Activated CD8-positive, alpha-beta memory T cell treated with anti-CD3 and anti-CD28 coated beads, Interleukin-2, amount 50 U/mL, for 24 hours (primary cell): ENCODE measurements around the gene GPANK1.

Source experiments
- DNase-seq: peaks from one replicate; pipeline ENCODE4 v3.0.0-alpha.2; 2020; ENCODE audit errors: extremely low read depth

The GPANK1 gene

GRCh38 chr6:31617010-31617409, 47.8 kb downstream of the GPANK1 start:
- no peak for DNase-seq

DNA sequence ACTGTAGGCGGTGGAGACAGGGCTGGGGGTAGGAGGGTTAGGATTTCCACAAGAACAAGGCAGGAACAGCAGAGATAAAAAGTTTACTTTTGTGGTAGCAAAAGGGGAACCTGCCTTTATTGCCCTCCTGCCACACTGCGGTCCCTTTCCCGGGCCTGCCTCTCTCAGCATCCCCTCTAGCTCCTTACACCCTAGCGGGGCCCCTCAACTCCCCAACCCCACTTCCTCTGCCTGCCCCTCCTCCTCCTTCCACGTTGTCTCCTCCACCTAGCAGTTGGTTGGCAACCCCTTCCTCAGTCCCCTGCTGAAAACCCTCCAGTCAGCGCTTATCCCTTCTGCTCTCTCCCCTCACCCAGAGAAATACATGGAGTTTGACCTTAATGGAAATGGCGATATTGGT, 49.0 kb downstream of the GPANK1 start:
- no peak for DNase-seq

DNA sequence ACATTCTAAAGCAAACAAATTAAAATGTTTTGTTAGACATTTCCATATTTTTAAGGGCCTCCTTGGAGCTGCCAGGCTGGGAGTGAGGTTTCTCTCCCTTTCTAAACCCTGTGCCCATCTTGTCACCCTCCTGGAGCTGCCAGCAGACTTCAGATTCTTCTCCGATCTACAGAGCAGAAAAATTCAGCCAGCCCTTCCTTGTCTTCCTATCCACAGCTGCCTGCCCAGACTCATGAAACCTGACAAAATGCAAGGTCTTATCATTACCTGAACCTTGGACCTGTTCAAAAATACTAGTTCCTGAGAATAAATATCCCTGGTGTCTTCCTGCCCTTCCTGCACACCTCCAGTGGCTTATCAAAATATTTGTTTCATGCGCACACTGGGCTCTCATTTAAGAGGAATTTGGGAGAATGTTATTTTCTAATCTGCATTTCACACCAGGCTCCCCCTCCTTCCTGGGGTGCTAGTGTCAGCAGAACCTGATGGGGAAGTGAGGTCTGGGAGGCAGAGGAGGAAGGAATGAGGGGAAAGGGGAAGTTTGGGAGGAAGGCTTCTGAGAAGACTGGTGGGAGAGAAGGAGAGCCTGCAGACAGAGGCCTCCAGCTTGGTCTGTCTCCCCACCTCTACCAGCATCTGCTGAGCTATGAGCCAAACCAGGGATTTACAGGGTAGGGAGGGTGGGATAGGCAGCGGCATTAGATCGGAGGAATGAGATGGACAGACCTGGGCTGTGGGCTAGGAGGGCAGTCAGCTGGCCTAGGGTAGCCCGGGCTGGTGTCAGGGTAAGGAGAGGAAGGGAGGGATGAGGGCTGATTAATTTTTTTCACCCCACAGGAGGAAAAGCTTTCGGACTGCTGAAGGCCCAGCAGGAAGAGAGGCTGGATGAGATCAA, 49.9 kb downstream of the GPANK1 start, which contains the start of gene AIF1:
AIF1 (plus strand) TSS at position 551 of the 895 bp plus-strand sequence; CDS start at position 647, 96 bp downstream.
- no peak for DNase-seq

DNA sequence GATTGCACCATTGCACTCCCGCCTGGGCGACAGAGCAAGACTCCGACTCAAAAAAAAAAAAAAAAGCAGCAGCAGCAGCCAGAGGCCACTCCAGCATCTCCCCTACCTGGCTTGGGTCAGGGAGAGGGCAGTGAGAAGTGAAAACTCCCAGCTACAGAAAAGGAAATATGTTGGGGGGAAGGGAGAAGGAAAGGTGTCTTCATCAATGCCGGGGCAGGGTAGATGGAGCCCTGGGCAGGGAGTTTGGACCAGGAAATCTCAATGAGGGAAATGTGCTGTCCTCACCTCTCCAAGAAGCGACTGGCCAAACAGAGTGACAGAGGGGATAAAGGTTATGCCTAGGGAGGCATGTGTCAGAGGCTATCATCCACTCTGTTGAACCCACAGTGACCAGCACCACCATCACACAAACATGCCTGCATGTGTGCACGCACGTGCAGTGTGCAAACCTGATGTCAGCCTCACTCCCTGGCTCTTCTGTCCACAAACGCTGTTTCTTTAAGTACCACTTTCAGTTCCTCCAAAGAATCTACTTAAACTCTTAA, 50.6 kb downstream of the GPANK1 start:
- DNase-seq = no peak
